Ishikawa (cell line): ENCODE results near the gene INTS4.

Experiments used
- CREB1 ChIP-seq: IDR thresholded peaks from 2 replicates; pipeline ENCODE4 v1.6.1; 2012; ENCODE audit warnings: low read depth
- EGR1 ChIP-seq: IDR thresholded peaks from 2 replicates; pipeline ENCODE4 v1.6.1; 2012
- EP300 ChIP-seq: IDR thresholded peaks from 2 replicates; pipeline ENCODE4 v1.6.1; 2012; ENCODE audit warnings: borderline replicate concordance
- FOXM1 ChIP-seq: IDR thresholded peaks from 2 replicates; pipeline ENCODE4 v1.6.1; 2012; ENCODE audit warnings: low read depth, borderline replicate concordance
- NFIC ChIP-seq: IDR thresholded peaks from 2 replicates; pipeline ENCODE4 v1.6.1; 2012
- RAD21 ChIP-seq: IDR thresholded peaks from 2 replicates; pipeline ENCODE4 v1.6.1; 2012; ENCODE audit warnings: low read depth
- TAF1 ChIP-seq: IDR thresholded peaks from 2 replicates; pipeline ENCODE4 v1.6.1; 2012; ENCODE audit warnings: low read depth, mild to moderate bottlenecking
- TCF12 ChIP-seq: IDR thresholded peaks from 2 replicates; pipeline ENCODE4 v1.6.1; 2012; ENCODE audit warnings: low read depth
- TEAD4 ChIP-seq: IDR thresholded peaks from 2 replicates; pipeline ENCODE4 v1.6.1; 2012
- YY1 ChIP-seq: IDR thresholded peaks from 2 replicates; pipeline ENCODE4 v1.6.1; 2012; ENCODE audit warnings: low read depth
- TF ChIP-seq, protein P1 (sequence below): IDR thresholded peaks from 2 replicates; pipeline ENCODE4 v1.6.1; 2012; ENCODE audit warnings: low read depth, mild to moderate bottlenecking

GRCh38 chr11:77879218-77879617 is 115.2 kb downstream of the INTS4 start:
- no peak for TF ChIP-seq RAD21
- TF ChIP-seq, protein P1, sequence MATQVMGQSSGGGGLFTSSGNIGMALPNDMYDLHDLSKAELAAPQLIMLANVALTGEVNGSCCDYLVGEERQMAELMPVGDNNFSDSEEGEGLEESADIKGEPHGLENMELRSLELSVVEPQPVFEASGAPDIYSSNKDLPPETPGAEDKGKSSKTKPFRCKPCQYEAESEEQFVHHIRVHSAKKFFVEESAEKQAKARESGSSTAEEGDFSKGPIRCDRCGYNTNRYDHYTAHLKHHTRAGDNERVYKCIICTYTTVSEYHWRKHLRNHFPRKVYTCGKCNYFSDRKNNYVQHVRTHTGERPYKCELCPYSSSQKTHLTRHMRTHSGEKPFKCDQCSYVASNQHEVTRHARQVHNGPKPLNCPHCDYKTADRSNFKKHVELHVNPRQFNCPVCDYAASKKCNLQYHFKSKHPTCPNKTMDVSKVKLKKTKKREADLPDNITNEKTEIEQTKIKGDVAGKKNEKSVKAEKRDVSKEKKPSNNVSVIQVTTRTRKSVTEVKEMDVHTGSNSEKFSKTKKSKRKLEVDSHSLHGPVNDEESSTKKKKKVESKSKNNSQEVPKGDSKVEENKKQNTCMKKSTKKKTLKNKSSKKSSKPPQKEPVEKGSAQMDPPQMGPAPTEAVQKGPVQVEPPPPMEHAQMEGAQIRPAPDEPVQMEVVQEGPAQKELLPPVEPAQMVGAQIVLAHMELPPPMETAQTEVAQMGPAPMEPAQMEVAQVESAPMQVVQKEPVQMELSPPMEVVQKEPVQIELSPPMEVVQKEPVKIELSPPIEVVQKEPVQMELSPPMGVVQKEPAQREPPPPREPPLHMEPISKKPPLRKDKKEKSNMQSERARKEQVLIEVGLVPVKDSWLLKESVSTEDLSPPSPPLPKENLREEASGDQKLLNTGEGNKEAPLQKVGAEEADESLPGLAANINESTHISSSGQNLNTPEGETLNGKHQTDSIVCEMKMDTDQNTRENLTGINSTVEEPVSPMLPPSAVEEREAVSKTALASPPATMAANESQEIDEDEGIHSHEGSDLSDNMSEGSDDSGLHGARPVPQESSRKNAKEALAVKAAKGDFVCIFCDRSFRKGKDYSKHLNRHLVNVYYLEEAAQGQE: no peak
- no peak for TF ChIP-seq CREB1
- TF ChIP-seq EGR1: no peak
- no peak for TF ChIP-seq EP300
- TF ChIP-seq YY1: no peak
- TF ChIP-seq FOXM1: no peak
- no peak for TF ChIP-seq TCF12
- no peak for TF ChIP-seq TEAD4
- TF ChIP-seq TAF1: no peak
- TF ChIP-seq NFIC: no peak
